Suppressor macrophage treated with lipopolysaccharide for 4 hours (primary cell): ENCODE data around the gene AZU1.
"Not testable (repeated sequence)": the region's sequence is repeated elsewhere in the genome, so short reads cannot be mapped to it uniquely, and the experiment has no call there.

Source experiments
- DNase-seq: peaks from one replicate; pipeline ENCODE4 v3.0.0-alpha.2; 2020

The AZU1 gene

DNA sequence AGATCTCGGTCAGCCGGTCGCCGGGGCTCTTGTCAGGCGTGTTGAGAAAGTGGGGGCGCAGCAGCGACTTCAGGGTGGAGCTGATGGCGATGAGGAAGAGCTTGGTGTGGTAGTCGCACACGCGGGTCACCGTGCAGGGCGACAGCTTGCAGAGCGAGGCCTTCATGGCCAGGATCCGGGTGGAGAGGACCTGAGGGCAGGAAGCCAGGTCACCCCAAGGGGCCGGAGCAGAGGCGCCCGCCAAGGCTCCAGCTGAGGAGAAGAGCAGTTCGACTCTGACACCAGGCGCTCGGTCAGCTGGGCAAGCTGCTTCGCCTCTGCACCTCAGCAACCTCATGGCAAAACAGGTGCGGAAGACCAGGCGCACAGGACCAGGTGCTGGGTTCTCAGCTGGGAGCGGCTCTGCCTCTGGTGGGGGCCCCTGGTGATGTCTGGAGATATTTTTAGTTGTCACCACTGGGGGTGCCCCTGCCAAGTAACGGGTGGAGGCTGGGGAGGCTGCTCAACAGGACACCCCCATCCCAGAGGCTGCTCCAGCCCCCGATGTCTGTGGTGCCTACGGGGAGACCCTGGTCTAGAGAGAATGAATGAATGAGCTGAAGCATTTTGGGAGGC lies 47.7 kb downstream of the AZU1 start:
- DNase-seq = no peak

DNA sequence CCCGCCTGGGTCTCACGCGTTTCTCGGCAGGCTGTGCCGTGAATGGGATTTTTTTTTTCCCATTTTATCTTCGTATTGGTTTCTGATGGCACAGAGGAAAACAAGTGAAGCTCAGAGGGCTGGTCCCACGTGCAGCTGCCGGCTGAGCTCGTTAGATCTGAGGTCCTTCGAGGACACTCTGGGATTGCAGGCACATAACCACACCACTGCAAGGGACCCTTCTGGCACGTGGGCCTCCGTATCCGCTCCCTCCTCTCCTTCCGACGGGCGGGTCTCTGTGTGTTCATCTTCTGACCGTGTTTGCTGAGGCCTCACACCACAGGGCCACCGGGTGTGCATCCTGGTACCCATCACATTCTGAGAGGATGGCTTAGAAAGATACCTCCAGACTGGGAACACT lies 48.5 kb downstream of the AZU1 start:
- DNase-seq = no peak

GRCh38 chr19:876780-877314 lies 49.2 kb downstream of the AZU1 start:
- DNase-seq = no peak

GRCh38 chr19:877992-878660 lies 50.5 kb downstream of the AZU1 start:
- not testable (repeated sequence) for DNase-seq

GRCh38 chr19:878751-879561 lies 51.3 kb downstream of the AZU1 start:
- DNase-seq = not testable (repeated sequence)

- DNase-seq = no peak
These were observed 52.2 kb downstream of the AZU1 start for GRCh38 chr19:879711-880438.
